Rectal smooth muscle tissue (tissue), 1 donor: ENCODE measurements around the gene RASSF8.

Source experiments
- H3K27ac ChIP-seq: one replicate; pipeline ENCODE4 v1.7.0; 2013; ENCODE audit warnings: low read depth, low read length, inconsistent platforms
- H3K27me3 ChIP-seq: one replicate; pipeline ENCODE4 v1.7.0; 2013; ENCODE audit warnings: low read length; ENCODE audit not compliant: control insufficient read depth, insufficient read depth
- H3K36me3 ChIP-seq: one replicate; pipeline ENCODE4 v1.7.0; 2013; ENCODE audit warnings: low read length; ENCODE audit not compliant: control insufficient read depth, insufficient read depth
- H3K4me1 ChIP-seq: one replicate; pipeline ENCODE4 v1.7.0; 2013; ENCODE audit warnings: low read length; ENCODE audit not compliant: control insufficient read depth, insufficient read depth
- H3K4me3 ChIP-seq: one replicate; pipeline ENCODE4 v1.7.0; 2013; ENCODE audit warnings: low read length
- H3K9ac ChIP-seq: one replicate; pipeline ENCODE4 v1.7.0; 2013; ENCODE audit warnings: low read length

RASSF8 gene

DNA sequence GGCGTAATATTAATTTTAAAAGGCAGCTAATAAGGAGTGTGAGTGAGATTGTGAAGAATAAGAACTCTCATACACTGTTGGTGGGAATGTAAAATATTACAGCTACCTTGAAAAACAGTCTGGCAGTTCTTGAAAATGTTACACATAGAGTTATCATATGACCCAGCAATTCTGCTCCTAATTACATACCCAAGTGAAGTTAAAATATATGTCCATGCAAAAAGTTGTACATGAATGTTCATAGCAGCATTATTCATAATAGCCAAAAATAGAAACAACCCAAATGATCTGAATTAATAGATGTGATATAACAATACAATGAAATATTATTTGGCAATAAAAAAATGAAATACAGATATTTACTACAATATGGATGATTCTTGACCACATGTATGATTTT lies 68.2 kb downstream of the RASSF8 start:
- peaks cover 9% of the 10 kb centered on the region for H3K4me1 ChIP-seq
- H3K36me3 ChIP-seq: no peaks in the 10 kb centered on the region
- no peaks in the 10 kb centered on the region for H3K27me3 ChIP-seq
- no peak overlapping the region for H3K4me3 ChIP-seq
- no peak overlapping the region for H3K9ac ChIP-seq
- no peak overlapping the region for H3K27ac ChIP-seq

DNA sequence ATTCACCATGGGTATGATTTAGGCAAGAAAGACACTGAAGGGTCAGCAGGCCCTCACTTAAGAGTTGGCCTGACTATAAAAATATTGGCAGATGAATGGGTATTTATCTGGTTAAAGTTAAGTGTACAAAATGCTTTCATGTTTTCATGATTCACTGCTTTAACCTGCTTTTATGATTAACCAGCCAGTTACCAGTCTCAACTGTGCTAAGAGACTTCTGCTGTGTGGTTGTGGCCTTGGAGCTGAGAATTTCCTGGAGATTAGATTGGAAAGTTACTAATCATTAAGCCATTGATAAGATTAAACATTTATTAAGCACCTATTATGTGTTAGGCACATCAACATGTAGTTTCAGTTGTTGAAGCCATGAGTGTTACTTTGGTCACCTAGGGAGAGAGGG lies 68.9 kb downstream of the RASSF8 start:
- Histone ChIP-seq H3K27ac (no peak overlapping the region), H3K9ac (no peak overlapping the region), H3K36me3 (no peaks in the 10 kb centered on the region), H3K27me3 (no peaks in the 10 kb centered on the region), H3K4me1 (peaks cover 9% of the 10 kb centered on the region), H3K4me3 (no peak overlapping the region)

DNA sequence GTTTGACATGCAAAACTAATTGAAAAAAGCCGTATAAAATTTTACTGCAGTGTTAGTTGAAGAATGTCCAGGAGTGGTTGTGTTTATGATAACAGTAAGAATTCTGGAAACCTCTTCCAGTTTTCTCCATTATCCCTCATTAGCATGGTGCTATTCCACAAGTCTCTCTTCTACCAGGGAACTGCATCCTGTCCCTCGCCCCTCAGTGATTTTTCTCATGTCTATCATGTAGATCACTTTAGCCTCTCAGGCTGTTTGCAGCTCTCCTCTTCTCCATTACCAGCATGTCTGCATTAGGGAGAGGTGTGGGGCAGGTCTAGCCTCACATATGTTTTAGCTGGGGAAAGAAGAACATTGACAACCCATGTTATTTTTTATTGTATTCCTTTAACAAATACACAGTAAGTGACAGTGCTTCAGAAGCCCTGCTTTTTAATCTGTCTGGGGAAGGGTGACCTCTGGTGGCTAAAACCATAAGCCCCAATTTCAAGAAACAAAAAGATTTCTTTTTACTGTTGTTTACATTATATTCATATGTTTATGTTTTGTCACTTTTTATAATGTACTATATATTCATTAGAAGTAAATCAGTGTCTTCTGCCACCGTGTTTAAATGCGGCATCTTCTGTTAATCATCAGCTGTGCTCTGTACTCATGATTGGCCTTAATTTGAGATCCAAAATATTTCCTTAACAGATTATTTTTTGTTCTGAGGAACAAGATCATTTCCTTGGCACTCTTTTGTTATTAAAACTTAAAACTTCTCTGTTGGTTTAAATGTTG lies 70.7 kb downstream of the RASSF8 start:
- Histone ChIP-seq H3K27me3 (no peaks in the 10 kb centered on the region), H3K4me3 (no peak overlapping the region), H3K36me3 (no peaks in the 10 kb centered on the region), H3K27ac (no peak overlapping the region), H3K4me1 (peaks cover 13% of the 10 kb centered on the region), H3K9ac (no peak overlapping the region)

DNA sequence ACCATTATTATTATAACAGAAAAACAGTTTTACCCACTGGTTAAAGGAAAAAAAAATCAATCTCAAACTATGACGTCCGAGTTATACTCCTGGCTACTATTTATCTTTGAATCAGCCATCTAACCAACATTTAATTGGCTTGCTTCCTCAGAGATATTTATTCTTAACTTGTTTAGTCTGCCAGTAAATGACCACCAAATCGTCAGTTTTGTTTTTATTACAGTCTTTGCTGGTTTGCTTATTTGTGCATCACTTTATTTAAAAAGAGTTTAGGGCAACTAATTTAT lies 71.2 kb downstream of the RASSF8 start:
- H3K9ac ChIP-seq: no peak overlapping the region
- no peaks in the 10 kb centered on the region for H3K36me3 ChIP-seq
- no peak overlapping the region for H3K4me3 ChIP-seq
- no peak overlapping the region for H3K27ac ChIP-seq
- H3K4me1 ChIP-seq: peaks cover 15% of the 10 kb centered on the region
- H3K27me3 ChIP-seq: no peaks in the 10 kb centered on the region

DNA sequence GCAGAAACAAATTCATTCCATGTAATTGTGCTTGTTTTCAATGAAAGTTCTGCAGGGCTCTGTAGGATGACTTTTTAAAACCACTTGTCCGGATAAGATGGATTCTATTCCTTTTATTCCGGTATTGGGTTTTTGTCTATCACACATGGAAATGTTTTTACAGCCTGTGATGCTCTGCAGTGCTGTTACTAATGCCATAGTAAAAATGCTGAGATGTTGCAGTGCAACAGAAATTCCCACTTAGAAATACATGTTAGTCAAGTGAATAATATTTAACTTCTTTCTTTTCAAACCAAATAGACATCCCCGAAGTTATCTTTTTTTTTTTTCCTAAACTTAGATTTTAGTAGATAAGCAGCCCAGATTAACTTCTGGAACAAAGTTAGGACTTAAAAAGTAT lies 71.9 kb downstream of the RASSF8 start:
- H3K27me3 ChIP-seq: no peaks in the 10 kb centered on the region
- H3K36me3 ChIP-seq: no peaks in the 10 kb centered on the region
- peaks cover 19% of the 10 kb centered on the region for H3K4me1 ChIP-seq
- H3K27ac ChIP-seq: no peak overlapping the region
- H3K9ac ChIP-seq: no peak overlapping the region
- H3K4me3 ChIP-seq: no peak overlapping the region

DNA sequence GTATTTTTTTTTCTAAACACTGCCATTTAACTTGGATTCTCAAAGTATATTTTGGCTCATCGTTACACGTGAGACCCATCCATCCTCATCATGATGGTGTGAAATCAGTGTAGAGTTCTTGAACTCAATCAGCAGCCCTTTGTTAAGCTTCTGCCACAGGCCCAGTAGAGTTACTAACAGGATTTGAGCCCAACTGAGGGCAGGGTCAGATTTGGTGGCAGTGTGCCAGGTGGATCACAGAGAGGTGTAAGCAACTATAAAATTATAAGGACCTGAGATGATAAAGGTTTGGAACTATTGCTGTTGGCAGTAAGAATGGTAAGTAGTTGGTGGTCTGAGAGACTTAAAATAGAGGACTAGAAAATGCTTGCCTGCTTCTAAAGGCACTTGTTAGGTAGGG lies 72.8 kb downstream of the RASSF8 start:
- H3K27me3 ChIP-seq: no peaks in the 10 kb centered on the region
- peaks cover 19% of the 10 kb centered on the region for H3K4me1 ChIP-seq
- no peak overlapping the region for H3K9ac ChIP-seq
- no peak overlapping the region for H3K4me3 ChIP-seq
- H3K36me3 ChIP-seq: no peaks in the 10 kb centered on the region
- H3K27ac ChIP-seq: peak overlapping the region; percentile 12

DNA sequence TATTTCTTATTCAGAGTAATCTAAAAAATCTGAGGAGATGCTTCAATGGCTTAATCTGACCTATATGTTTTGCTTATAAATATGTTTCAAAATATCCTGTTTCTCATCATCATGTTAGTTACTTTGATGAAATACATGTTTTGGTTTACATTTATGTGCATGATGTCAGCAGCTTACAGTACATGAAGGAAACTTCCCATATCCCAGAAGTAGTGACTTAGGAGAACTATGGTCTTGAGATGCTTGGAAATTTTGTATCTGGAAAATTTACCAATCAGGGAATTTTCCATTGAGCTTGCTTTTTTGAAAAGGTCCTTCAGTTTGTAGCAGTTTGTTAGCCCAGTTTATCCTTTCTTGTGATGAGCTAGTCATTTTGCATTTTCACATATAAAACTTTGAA lies 73.3 kb downstream of the RASSF8 start:
- no peaks in the 10 kb centered on the region for H3K27me3 ChIP-seq
- H3K9ac ChIP-seq: no peak overlapping the region
- no peak overlapping the region for H3K4me3 ChIP-seq
- peaks cover 19% of the 10 kb centered on the region for H3K4me1 ChIP-seq
- no peaks in the 10 kb centered on the region for H3K36me3 ChIP-seq
- no peak overlapping the region for H3K27ac ChIP-seq

DNA sequence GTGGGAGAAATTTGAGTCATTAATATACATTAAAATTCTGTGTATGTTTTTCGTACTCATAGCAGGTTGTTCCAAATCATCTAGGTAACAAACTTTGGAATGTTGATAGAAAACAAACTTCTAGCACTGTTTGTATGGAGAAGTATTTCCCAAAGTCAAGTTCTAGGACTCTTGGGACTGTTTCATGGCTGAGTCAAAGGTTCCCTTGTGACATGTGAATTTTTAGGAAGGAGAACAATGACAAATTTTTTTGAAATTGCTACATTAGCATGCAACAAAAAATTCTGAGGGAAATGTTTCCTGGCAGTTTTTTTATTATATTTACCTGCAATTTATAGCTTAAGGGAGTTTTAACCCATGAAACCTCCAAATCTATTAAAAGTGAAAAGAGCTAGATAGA lies 73.8 kb downstream of the RASSF8 start:
- Histone ChIP-seq H3K4me1 (peaks cover 19% of the 10 kb centered on the region), H3K27ac (no peak overlapping the region), H3K36me3 (no peaks in the 10 kb centered on the region), H3K4me3 (no peak overlapping the region), H3K27me3 (no peaks in the 10 kb centered on the region), H3K9ac (no peak overlapping the region)

DNA sequence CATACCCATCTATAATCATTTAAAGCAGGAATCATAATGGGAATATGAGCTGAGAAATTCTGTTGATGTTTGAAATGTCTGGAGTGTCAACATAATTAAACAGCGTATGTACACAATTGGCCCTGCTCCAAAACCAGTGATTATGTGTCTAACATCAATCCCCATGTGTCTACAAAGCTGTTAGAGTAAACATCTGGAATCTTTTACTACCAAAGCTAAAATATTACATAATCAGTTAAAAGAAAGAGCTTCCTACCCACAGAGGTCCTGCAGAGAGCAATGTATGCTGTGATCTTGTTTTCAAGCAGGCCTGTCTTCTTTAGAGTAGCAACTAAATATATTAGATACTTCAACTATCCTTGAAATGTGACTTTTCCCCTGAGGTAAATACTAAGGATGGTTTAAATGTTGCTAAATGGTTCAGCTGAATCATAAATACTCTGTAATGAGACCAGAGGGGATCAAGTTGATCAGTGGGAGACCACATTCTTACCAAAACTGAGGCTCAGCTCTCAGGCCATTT lies 74.3 kb downstream of the RASSF8 start:
- Histone ChIP-seq H3K4me1 (peaks cover 16% of the 10 kb centered on the region), H3K27ac (no peak overlapping the region), H3K36me3 (no peaks in the 10 kb centered on the region), H3K9ac (no peak overlapping the region), H3K4me3 (no peak overlapping the region), H3K27me3 (no peaks in the 10 kb centered on the region)

DNA sequence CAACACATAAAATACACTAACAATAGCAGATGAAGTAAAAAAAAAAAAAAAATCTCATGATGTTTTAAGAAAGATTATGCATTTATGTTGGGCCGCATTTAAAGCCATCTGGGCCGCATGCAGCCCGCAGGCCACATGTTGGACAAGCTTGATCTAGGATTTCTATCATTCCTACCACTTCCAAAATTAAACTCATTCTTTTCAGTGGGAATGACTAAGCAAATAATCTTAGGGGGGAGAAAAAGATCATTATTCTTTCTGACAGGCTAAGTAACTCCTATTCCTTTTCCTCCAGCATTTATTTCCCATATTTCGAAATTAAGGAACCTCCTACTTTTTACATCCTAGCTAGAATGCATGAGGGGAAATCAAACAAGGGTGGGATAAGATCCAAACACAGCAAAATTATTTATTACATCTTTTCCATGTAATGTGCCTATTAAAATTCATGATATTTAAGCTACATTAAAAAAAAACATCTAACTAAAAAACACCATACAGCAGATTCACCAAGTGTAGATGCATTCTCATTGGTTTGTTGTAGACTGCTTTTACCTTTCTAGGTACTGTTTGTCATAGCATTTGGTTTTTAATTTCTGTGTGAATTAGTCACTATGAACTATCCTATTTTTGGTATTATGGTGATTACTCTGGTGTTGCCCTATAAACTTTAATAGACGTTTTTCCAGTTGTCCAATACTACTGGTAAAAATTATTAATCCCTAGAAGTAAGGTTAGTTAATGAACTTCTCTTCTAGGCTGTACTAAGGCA lies 76.1 kb downstream of the RASSF8 start:
- H3K4me1 ChIP-seq: peaks cover 17% of the 10 kb centered on the region
- no peak overlapping the region for H3K27ac ChIP-seq

DNA sequence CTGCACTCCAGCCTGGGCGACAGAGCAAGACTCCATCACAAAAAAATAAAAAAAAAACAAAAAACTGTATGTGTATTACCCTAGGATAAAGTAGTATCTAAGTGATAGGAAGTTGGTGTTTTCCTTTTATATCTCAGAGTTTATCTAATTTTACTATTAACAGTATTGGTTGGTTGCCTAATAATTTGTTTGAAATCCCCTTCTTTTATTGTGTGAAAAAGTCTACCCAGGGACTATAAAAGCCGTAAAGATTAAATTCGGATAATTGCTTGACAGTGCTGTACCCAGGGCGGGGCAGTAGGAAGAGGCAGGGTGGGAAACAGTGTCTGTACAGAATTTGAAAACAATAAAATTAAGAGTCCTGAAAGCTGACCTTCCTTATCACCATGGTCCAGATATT lies 78.4 kb downstream of the RASSF8 start:
- Histone ChIP-seq H3K9ac (no peak overlapping the region), H3K4me3 (no peak overlapping the region), H3K27me3 (no peaks in the 10 kb centered on the region), H3K36me3 (no peaks in the 10 kb centered on the region), H3K4me1 (peaks cover 14% of the 10 kb centered on the region), H3K27ac (no peak overlapping the region)

More for the DNA sequence above, 76.1 kb downstream of the RASSF8 start:
- H3K27me3 ChIP-seq: no peaks in the 10 kb centered on the region
- no peak overlapping the region for H3K4me3 ChIP-seq
- H3K9ac ChIP-seq: no peak overlapping the region
- no peaks in the 10 kb centered on the region for H3K36me3 ChIP-seq

DNA sequence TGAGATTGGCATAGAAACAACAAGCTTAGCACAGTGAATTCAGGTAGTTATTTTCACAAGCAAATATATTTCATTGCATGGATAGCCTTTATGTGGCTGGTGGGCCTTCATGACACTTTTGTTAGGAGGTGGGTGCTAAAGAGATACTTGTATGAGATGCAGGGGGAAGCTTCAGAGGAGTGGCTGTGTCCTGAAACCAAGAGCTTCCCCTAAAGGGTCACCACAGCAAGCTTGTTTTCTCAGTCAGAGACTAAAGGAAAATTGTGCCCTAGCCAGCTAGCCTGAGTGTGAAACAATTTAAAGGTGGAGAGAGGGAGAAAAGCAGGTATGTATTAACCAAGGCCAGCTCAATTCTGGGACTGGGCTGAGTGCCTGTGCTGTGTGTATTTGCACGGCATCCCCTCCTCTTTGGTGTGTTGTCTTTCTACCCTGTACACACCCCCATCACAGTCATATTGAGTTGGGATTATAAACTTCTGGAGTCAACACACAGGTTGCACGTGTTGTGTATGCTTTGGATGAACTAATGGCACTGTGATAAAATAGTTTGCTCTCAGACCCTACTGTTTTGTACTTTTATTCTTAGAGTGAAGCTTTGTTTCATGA lies 79.2 kb downstream of the RASSF8 start:
- no peak overlapping the region for H3K9ac ChIP-seq
- H3K27ac ChIP-seq: no peak overlapping the region
- no peak overlapping the region for H3K4me3 ChIP-seq
- no peaks in the 10 kb centered on the region for H3K36me3 ChIP-seq
- H3K4me1 ChIP-seq: peaks cover 13% of the 10 kb centered on the region
- no peaks in the 10 kb centered on the region for H3K27me3 ChIP-seq
